HG02943 (cell line): ENCODE data around the gene PRDM12.

Source experiments
- ATAC-seq: cut with Tn5 transposase; IDR thresholded peaks from one replicate; pipeline ENCODE4 v1.9.1; 2021; ENCODE audit warnings: mild to moderate bottlenecking, low read depth, moderate library complexity; ENCODE audit not compliant: unreplicated experiment

Gene PRDM12

GRCh38 chr9:130635721-130636647, 28.4 kb upstream of the PRDM12 start:
- no peak for ATAC-seq

- no peak for ATAC-seq
These were observed 27.8 kb upstream of the PRDM12 start for GRCh38 chr9:130636648-130637020.

GRCh38 chr9:130638284-130639123, 25.9 kb upstream of the PRDM12 start:
- ATAC-seq, result no peak

- ATAC-seq, result no peak
These were observed 25.1 kb upstream of the PRDM12 start for GRCh38 chr9:130639124-130639765.

GRCh38 chr9:130639866-130640555, 24.4 kb upstream of the PRDM12 start:
- ATAC-seq, result no peak

GRCh38 chr9:130640681-130641080, 23.7 kb upstream of the PRDM12 start:
- ATAC-seq, result no peak

- no peak for ATAC-seq
These were observed 21.5 kb upstream of the PRDM12 start for GRCh38 chr9:130642926-130643325.

- no peak for ATAC-seq
These were observed 13.2 kb upstream of the PRDM12 start for GRCh38 chr9:130651221-130651620.

GRCh38 chr9:130651752-130652151, 12.6 kb upstream of the PRDM12 start:
- ATAC-seq, result no peak

- no peak for ATAC-seq
These were observed 9.5 kb upstream of the PRDM12 start for GRCh38 chr9:130654879-130655278.

- ATAC-seq, result no peak
These were observed 5.3 kb upstream of the PRDM12 start for GRCh38 chr9:130658893-130659698.

- no peak for ATAC-seq
These were observed 4.6 kb upstream of the PRDM12 start for GRCh38 chr9:130659699-130660248.

GRCh38 chr9:130660326-130660682, 4.1 kb upstream of the PRDM12 start:
- ATAC-seq, result no peak

GRCh38 chr9:130660683-130661450, 3.5 kb upstream of the PRDM12 start:
- no peak for ATAC-seq

GRCh38 chr9:130661451-130662098, 2.8 kb upstream of the PRDM12 start:
- ATAC-seq, result no peak

- ATAC-seq, result no peak
These were observed 2.1 kb upstream of the PRDM12 start for GRCh38 chr9:130662099-130662969.

GRCh38 chr9:130662970-130663257, 1.5 kb upstream of the PRDM12 start:
- no peak for ATAC-seq
